Endothelial cell of umbilical vein (primary cell): ENCODE data around the gene CDHR5. TPM values are rescaled to one million over a fixed set of nuclear protein-coding genes. Genes with fewer than 3 reads are reported as not detected.

Experiments
- Bru-seq: library from RNA; stranded (reverse); fragments of 400-500 nt; gene quantifications from one replicate; lab custom pipeline; 2021; lab: Mats Ljungman, UMichigan
- BruChase-seq, 2 experiments: library from RNA; stranded (reverse); fragments of 400-500 nt; gene quantifications; one replicate each; lab custom pipeline; 2021; lab: Mats Ljungman, UMichigan
- BruUV-seq: library from RNA; stranded (reverse); fragments of 400-500 nt; replicated peaks from 2 replicates; lab custom pipeline; 2021; lab: Mats Ljungman, UMichigan
- CTCF ChIA-PET: fragments of 300-600, 350-600 bp; sonication (Branson Sonifier 250); formaldehyde crosslinking; loops from one replicate; lab custom pipeline; 2021; ENCODE audit warnings: antibody characterized with exemption, inconsistent platforms; lab: Charles Lee
- POLR2A ChIA-PET: fragments of 300-600, 350-600 bp; sonication (Branson Sonifier 250); formaldehyde crosslinking; loops from one replicate; lab custom pipeline; 2021; ENCODE audit warnings: antibody characterized with exemption, inconsistent platforms; lab: Charles Lee
- DNase-seq: peaks from one replicate; pipeline ENCODE4 v3.0.0-alpha.2; 2011; ENCODE audit warnings: low read depth, low spot score
- FAIRE-seq: peaks from 2 replicates; lab custom pipeline; 2011; peaks lifted over from hg19 to GRCh38; lab: Jason Lieb, UNC
- H2AFZ ChIP-seq: 2 replicates; pipeline ENCODE4 v1.6.0; 2012; ENCODE audit warnings: low read depth, low read length, control low read depth, inconsistent platforms
- H3K27ac ChIP-seq: 2 replicates; pipeline ENCODE4 v1.5.1; 2011; ENCODE audit warnings: low read depth, mild to moderate bottlenecking, control low read depth, low read length, moderate library complexity; ENCODE audit not compliant: insufficient read depth
- H3K27me3 ChIP-seq, 2 experiments: 2 replicates each; pipeline versions ENCODE4 v1.6.0 to v1.6.1; 2011; ENCODE audit warnings: low read length in 2 of 2, mixed read lengths in 1 of 2; ENCODE audit not compliant: control insufficient read depth in 2 of 2, insufficient read depth in 2 of 2
- H3K36me3 ChIP-seq, 2 experiments: 2 replicates in 1 of 2; 3 replicates in 1 of 2; pipeline ENCODE4 v1.5.1; 2011; ENCODE audit warnings: low read length in 2 of 2, mild to moderate bottlenecking in 1 of 2, moderate library complexity in 1 of 2; ENCODE audit not compliant: control insufficient read depth in 2 of 2, insufficient read depth in 2 of 2; ENCODE audit errors: extremely low read depth in 1 of 2
- H3K4me1 ChIP-seq: 3 replicates; pipeline ENCODE4 v1.5.1; 2011; ENCODE audit warnings: mild to moderate bottlenecking, low read length; ENCODE audit not compliant: control insufficient read depth, insufficient read depth; ENCODE audit errors: extremely low read depth
- H3K4me2 ChIP-seq: 2 replicates; pipeline ENCODE4 v1.6.1; 2011; ENCODE audit warnings: low read length, control low read depth, mixed read lengths; ENCODE audit not compliant: insufficient read depth
- H3K4me3 ChIP-seq, 3 experiments: fragments of 200-600 bp in 1 of 3; sonication (generic), shearing (Covaris generic) in 1 of 3; replicated peaks in 1 of 3; 2 replicates each; pipeline ENCODE4 v1.5.1; 2011 to 2016; ENCODE audit warnings: control low read depth in 3 of 3, low read length in 3 of 3, mild to moderate bottlenecking in 2 of 3, inconsistent platforms in 1 of 3, low read depth in 1 of 3, moderate library complexity in 1 of 3; ENCODE audit not compliant: insufficient read depth in 1 of 3
- H3K79me2 ChIP-seq: 2 replicates; pipeline ENCODE4 v1.6.0; 2012; ENCODE audit warnings: low read length, inconsistent platforms; ENCODE audit not compliant: control insufficient read depth, insufficient read depth
- H3K9ac ChIP-seq: replicated peaks from 2 replicates; pipeline ENCODE3; 2011; ENCODE audit warnings: low read length, control low read depth; ENCODE audit not compliant: insufficient read depth; ENCODE audit errors: extremely low read depth
- H3K9me1 ChIP-seq: replicated peaks from 3 replicates; pipeline ENCODE4 v1.6.0; 2011; ENCODE audit warnings: mild to moderate bottlenecking, low read length; ENCODE audit not compliant: control insufficient read depth, insufficient read depth; ENCODE audit errors: extremely low read depth
- H3K9me3 ChIP-seq: replicated peaks from 2 replicates; pipeline ENCODE4 v1.5.1; 2012; ENCODE audit warnings: low read length, inconsistent platforms; ENCODE audit not compliant: control insufficient read depth, insufficient read depth
- H4K20me1 ChIP-seq: replicated peaks from 2 replicates; pipeline ENCODE3; 2011; ENCODE audit warnings: mild to moderate bottlenecking, low read length; ENCODE audit not compliant: control insufficient read depth, insufficient read depth; ENCODE audit errors: extremely low read depth
- EZH2 ChIP-seq: IDR thresholded peaks from 2 replicates; pipeline ENCODE4 v1.6.1; 2012; ENCODE audit warnings: borderline replicate concordance, low read depth, mild to moderate bottlenecking, moderate library complexity, low read length, inconsistent platforms; ENCODE audit not compliant: severe bottlenecking
- FOS ChIP-seq: IDR thresholded peaks from 2 replicates; pipeline ENCODE4 v1.6.1; 2011; ENCODE audit warnings: mild to moderate bottlenecking, low read length, moderate library complexity, borderline replicate concordance; ENCODE audit not compliant: insufficient read depth
- GATA2 ChIP-seq: IDR thresholded peaks from 2 replicates; pipeline ENCODE4 v1.7.0; 2011; ENCODE audit warnings: low read depth, mild to moderate bottlenecking, moderate library complexity, mixed read lengths, low read length; ENCODE audit not compliant: insufficient read length, insufficient read depth
- JUN ChIP-seq: IDR thresholded peaks from 2 replicates; pipeline ENCODE4 v1.6.1; 2011; ENCODE audit warnings: borderline replicate concordance, low read depth; ENCODE audit not compliant: insufficient read length, insufficient read depth
- MYC ChIP-seq: IDR thresholded peaks from one replicate; pipeline ENCODE4 v1.6.1; 2011; ENCODE audit warnings: mild to moderate bottlenecking, low read depth, low read length
- POLR2A ChIP-seq: IDR thresholded peaks from 2 replicates; pipeline ENCODE4 v1.6.1; 2012; ENCODE audit warnings: low read depth, mild to moderate bottlenecking, control low read depth, low read length
- POLR2AphosphoS5 ChIP-seq: IDR thresholded peaks from 2 replicates; pipeline ENCODE4 v1.6.1; 2012; ENCODE audit warnings: low read depth, mild to moderate bottlenecking, control low read depth, low read length, moderate library complexity; ENCODE audit not compliant: insufficient read depth
- dilution Hi-C: fragments of 300-500 bp; cut with MboI; formaldehyde crosslinking; loops from one replicate; pipeline ENCODE4 v1.15.0; 2019; ENCODE audit warnings: low sequenced_read_pairs; ENCODE audit not compliant: extremely low pct_ligation_motif_present
- intact Hi-C: fragments of 100-400 bp; cut with micrococcal nuclease; formaldehyde crosslinking; loops from one replicate; pipeline ENCODE4 v1.10.0; 2022
- long read RNA-seq: library from polyadenylated mRNA; stranded (forward); transcript quantifications from one replicate; pipeline ENCODE4 v2.0.0, GENCODE V29; 2021
- polyA minus RNA-seq, 3 experiments: library from RNA; depleted of rRNA, polyadenylated mRNA; stranded (reverse); fragments of >200 nt; gene quantifications; 1 replicate in 1 of 3; 2 replicates in 2 of 3; pipeline ENCODE4 v1.2.3, GENCODE V29; 2011
- polyA plus RNA-seq, 4 experiments: library from polyadenylated mRNA; depleted of rRNA in 3 of 4; stranded (reverse) in 3 of 4; unstranded in 1 of 4; fragments of >200 nt; gene quantifications; 2 replicates each; pipeline versions ENCODE4 v1.2.1 to v1.2.3, GENCODE V29; 2011 to 2012; ENCODE audit warnings: missing spikeins in 1 of 4
- total RNA-seq: library from RNA; stranded (reverse); gene quantifications from 2 replicates; pipeline ENCODE4 v1.2.3, GENCODE V29; 2021
- TF ChIP-seq, protein P1 (sequence below): IDR thresholded peaks from 2 replicates; pipeline ENCODE4 v1.6.1; 2011; ENCODE audit not compliant: insufficient read depth, insufficient read length
- TF ChIP-seq, protein P2 (sequence below), 2 donors: IDR thresholded peaks; 1 replicate in 1 of 2; 2 replicates in 1 of 2; pipeline ENCODE4 v1.5.1; 2011; ENCODE audit warnings: low read length in 2 of 2, mild to moderate bottlenecking in 2 of 2, moderate library complexity in 2 of 2, control low read depth in 1 of 2, inconsistent platforms in 1 of 2, low read depth in 1 of 2; ENCODE audit not compliant: insufficient read depth in 1 of 2; ENCODE audit errors: extremely low read depth in 1 of 2

The CDHR5 gene
- total RNA-seq = not detected in 2 replicates
- polyA plus RNA-seq = not detected in 2 replicates
- not detected in 2 replicates for polyA plus RNA-seq (2011; cell fraction: cytosol; rRNA removed)
- not detected in 2 replicates for polyA plus RNA-seq (2011; cell fraction: nucleus; rRNA removed)
- 0.20 TPM in 1 of 2 replicates, not detected in the other for polyA plus RNA-seq (2012)
- not detected in 2 replicates for polyA minus RNA-seq
- polyA minus RNA-seq (2011; cell fraction: cytosol; rRNA and poly(A)+ RNA removed) = not detected
- polyA minus RNA-seq (2011; cell fraction: nucleus; rRNA and poly(A)+ RNA removed) = not detected in 2 replicates
- Bru-seq, nascent RNA = not detected
- not detected for BruChase-seq, experiment 1, labeled RNA remaining after a 6-hour chase
- not detected for BruChase-seq, experiment 2, labeled RNA remaining after a 2-hour chase
- long read RNA-seq = 0 reads

GRCh38 chr11:624705-625635 lies at the start of gene CDHR5:
Gene CDHR5, minus strand, starts transcription at chr11:624955. Its CDS starts 53 bp downstream, at chr11:624902.
- peaks cover 4 to 14% of the 10 kb centered on the region in 2 experiments for H3K27me3 ChIP-seq
- dilution Hi-C loops = no loop called here
- no peaks in the 10 kb centered on the region for H3K36me3 ChIP-seq
- no peak for DNase-seq
- H3K27ac ChIP-seq = no peak within 1 kb of the TSS
- no peaks in the 10 kb centered on the region for H3K9me1 ChIP-seq
- TF ChIP-seq POLR2A = no peak
- TF ChIP-seq EZH2 = no peak
- TF ChIP-seq MYC = no peak
- no peak within 1 kb of the TSS for H3K4me2 ChIP-seq
- no peak within 1 kb of the TSS for H2AFZ ChIP-seq
- no peak for FAIRE-seq
- no peaks in the 10 kb centered on the region for H3K79me2 ChIP-seq
- ChIA-PET CTCF (no interaction called here), POLR2A (no interaction called here)
- BruUV-seq = no TSS peak
- H4K20me1 ChIP-seq = no peaks in the 10 kb centered on the region
- H3K4me1 ChIP-seq = no peaks in the 10 kb centered on the region
- intact Hi-C loops = no loop called here
- no peak within 1 kb of the TSS for H3K4me3 ChIP-seq
- H3K9ac ChIP-seq = no peak within 1 kb of the TSS
- H3K9me3 ChIP-seq = no peaks in the 10 kb centered on the region

DNA sequence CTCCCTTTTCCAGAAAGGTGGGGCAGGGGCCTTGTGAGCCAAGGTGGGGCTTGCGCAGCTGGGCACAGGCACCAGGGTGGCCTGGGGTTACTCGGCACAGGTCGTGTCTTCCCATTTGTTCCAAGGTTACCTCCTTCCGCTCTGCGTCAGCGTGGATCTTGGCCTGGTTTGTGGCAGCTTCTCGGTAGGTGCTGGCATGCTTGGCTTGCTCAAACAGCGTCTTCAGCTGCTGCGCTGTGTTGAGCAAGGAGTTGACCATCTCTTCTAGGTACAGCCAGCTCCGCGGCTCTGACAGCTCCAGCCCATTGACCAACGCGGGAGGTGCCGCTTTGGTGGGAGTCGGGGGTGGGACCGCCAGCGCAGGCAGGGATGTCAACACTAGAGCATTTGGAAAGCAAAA lies 49.7 kb upstream of the CDHR5 start:
- intact Hi-C loops = no loop called here
- dilution Hi-C loops = no loop called here
- DNase-seq = no peak
- Histone ChIP-seq H3K9ac (no peak overlapping the region), H2AFZ (no peak overlapping the region), H3K79me2 (no peaks in the 10 kb centered on the region), H3K4me2 (no peak overlapping the region), H3K4me3 (no peak overlapping the region), H3K4me1 (no peaks in the 10 kb centered on the region), H3K9me3 (no peaks in the 10 kb centered on the region), H3K27ac (no peak overlapping the region), H3K27me3 (no peaks in the 10 kb centered on the region), H3K9me1 (no peaks in the 10 kb centered on the region), H4K20me1 (no peaks in the 10 kb centered on the region), H3K36me3 (peaks cover 9 to 27% of the 10 kb centered on the region in 2 experiments)
- BruUV-seq = no TSS peak
- FAIRE-seq = no peak
- TF ChIP-seq EZH2 (no peak), MYC (no peak), POLR2AphosphoS5 (no peak), FOS (no peak), GATA2 (no peak), POLR2A (no peak), JUN (no peak)
- TF ChIP-seq, protein P1, sequence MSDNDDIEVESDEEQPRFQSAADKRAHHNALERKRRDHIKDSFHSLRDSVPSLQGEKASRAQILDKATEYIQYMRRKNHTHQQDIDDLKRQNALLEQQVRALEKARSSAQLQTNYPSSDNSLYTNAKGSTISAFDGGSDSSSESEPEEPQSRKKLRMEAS = no peak
- TF ChIP-seq, protein P2, sequence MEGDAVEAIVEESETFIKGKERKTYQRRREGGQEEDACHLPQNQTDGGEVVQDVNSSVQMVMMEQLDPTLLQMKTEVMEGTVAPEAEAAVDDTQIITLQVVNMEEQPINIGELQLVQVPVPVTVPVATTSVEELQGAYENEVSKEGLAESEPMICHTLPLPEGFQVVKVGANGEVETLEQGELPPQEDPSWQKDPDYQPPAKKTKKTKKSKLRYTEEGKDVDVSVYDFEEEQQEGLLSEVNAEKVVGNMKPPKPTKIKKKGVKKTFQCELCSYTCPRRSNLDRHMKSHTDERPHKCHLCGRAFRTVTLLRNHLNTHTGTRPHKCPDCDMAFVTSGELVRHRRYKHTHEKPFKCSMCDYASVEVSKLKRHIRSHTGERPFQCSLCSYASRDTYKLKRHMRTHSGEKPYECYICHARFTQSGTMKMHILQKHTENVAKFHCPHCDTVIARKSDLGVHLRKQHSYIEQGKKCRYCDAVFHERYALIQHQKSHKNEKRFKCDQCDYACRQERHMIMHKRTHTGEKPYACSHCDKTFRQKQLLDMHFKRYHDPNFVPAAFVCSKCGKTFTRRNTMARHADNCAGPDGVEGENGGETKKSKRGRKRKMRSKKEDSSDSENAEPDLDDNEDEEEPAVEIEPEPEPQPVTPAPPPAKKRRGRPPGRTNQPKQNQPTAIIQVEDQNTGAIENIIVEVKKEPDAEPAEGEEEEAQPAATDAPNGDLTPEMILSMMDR (IDR thresholded peaks at IDR 0.05; ENCODE audit: extremely low read depth in 1 of 2, insufficient read depth in 1 of 2, low read depth in 1 of 2, low read length in 2 of 2) = no peak
- CTCF ChIA-PET = interaction anchor here (1.1 to 1.9 kb wide), 4 partner anchors 9 to 46 kb away, joined by 3 to 6 read pairs (median 4); no protein-coding TSS in a partner anchor
- POLR2A ChIA-PET = interaction anchor here (0.6 kb wide), 1 partner anchor 170 kb away, joined by 3 read pairs; no protein-coding TSS in a partner anchor
